Activated T-helper 9 cell treated with anti-CD3 and anti-CD28 coated beads, Interleukin-2, amount 50 U/mL, for 16 hours (primary cell): ENCODE measurements around the gene CBARP.

Experiments
- DNase-seq: peaks from one replicate; pipeline ENCODE4 v3.0.0-alpha.2; 2020; ENCODE audit warnings: low read depth

CBARP gene

DNA sequence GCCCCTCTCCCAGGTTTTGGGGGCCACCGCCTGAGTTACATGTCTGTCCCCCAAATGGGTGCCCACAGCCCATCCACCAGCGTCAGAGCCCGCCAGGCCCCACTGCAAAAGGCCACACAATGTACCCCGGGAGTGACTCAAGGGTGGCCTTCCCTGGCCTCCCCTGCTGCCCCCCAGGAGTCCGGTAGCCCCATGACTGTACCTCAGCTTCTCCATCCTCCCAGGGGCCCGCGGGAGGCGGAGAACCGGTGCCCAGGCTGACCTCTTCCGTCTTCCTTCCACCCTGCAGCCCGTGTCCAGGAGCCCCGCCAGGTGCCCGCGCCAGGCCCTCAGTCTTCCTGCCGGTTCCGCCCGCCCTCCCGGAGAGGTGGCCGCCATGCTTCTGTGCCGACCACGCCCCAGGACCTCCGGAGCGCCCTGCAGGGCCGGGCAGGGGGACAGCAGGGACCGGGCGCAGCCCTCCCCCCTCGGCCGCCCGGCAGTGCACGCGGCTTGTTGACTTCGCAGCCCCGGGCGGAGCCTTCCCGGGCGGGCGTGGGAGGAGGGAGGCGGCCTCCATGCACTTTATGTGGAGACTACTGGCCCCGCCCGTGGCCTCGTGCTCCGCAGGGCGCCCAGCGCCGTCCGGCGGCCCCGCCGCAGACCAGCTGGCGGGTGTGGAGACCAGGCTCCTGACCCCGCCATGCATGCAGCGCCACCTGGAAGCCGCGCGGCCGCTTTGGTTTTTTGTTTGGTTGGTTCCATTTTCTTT lies 10.3 kb downstream of the CBARP start:
- no peak for DNase-seq

DNA sequence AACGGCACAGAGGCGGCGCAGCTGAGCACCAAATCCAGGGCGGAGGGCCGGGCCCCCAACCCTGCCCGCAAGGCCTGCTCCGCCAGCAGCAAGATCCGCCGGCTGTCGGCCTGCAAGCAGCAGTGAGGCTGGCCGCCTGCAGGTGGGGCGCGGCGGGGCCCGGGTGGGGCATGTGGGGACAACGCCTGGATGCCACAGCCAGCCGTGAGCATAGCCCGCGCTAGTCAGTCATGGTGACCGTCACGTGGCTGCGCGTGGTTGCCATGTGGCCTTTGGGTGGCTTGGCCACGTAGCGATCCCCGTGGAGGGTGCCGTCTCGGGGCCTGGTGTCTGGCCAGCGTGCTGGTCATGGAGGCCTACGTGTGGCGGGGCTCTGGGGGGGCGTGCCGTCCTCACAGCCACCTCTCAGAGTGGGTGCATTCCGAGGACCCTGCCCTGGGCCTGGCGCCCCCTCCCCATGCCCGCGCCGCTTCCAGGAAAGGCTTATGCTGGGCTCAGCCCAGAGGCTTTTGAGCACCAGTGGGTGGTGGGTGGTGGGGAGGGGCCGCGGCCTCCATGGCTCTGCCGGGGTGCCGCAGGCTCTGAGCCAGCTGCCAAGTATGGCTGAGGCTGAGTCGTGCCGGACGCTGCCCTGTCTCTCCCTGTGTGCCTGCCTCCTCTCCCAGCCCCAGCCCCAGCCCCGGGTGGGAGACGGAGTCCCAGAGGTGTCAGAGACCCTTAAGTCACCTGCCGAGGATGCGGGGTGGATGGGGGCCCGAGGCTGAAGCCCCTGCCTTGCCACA lies 11.1 kb downstream of the CBARP start:
- DNase-seq, result no peak

DNA sequence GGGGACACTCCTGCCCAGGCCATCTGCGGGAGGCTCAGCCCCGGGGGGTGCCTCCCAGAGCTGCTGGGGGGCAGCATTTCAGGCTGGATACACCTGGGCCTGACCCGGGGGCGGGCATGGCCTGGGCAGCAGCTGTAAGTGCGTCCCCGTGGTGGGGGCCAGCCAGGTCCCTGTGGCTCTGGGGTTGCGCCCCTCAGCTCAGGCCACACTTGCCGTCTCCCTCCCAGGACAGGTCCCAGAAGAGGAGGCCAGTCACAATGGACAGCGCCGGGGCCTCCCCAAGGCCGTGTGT lies 11.6 kb downstream of the CBARP start:
- no peak for DNase-seq

DNA sequence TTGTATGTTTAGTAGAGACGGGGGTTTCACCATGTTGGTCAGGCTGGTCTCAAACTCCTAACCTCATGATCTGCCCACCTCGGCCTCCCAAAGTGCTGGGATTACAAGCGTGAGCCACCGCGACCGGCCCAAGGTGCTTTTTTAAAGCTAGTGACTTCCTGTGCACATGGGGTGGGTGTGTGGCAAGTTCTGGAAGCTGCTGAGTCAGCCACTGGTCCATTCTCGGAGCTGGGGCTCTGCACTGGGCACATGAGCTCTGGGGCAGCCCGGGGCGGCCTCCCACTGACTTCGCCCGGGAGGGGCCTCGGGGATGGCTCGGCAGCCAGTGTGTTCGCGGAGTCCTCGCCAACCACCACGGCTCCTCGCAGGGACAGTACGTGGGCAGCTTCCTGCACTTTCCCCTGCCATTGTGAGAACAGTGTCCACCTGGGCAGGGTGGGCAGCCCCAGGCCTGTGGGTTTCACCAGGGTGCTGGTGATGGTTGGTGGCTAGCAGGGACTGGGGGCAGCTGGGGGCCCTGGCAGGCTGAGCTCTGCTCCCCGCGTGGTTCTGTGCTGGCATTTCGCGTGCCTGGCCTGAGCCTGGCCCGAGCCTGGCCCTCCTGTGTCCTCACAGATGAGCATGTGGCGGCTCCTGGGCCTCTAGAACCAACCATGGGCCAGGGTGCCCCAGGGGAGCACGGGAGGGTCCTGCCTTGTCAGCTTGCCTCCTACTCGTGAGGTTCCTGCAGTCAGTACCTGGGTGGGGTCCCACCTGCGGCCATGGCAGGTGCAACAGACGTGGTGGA lies 12.2 kb downstream of the CBARP start:
- no peak for DNase-seq

DNA sequence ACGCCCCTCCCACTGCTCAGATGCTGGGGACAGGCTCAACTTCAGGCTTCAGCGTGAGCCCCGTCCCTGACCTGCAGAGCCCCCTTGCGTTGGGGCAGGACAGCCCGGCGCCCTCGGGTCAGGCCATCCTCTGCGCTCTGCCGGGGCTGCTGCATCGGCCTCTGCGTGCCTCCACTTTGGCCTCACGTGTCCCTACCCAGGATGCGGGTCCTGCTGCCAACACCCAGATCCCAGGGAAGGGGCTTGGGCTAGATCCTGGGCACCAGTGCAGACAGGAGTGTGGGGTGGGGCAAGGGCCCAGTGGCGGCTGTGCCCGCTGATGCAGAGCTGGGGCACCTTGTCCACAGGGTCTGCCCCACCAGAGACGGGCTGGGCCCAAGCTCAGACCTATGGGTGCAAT lies 13.0 kb downstream of the CBARP start:
- DNase-seq, result no peak

DNA sequence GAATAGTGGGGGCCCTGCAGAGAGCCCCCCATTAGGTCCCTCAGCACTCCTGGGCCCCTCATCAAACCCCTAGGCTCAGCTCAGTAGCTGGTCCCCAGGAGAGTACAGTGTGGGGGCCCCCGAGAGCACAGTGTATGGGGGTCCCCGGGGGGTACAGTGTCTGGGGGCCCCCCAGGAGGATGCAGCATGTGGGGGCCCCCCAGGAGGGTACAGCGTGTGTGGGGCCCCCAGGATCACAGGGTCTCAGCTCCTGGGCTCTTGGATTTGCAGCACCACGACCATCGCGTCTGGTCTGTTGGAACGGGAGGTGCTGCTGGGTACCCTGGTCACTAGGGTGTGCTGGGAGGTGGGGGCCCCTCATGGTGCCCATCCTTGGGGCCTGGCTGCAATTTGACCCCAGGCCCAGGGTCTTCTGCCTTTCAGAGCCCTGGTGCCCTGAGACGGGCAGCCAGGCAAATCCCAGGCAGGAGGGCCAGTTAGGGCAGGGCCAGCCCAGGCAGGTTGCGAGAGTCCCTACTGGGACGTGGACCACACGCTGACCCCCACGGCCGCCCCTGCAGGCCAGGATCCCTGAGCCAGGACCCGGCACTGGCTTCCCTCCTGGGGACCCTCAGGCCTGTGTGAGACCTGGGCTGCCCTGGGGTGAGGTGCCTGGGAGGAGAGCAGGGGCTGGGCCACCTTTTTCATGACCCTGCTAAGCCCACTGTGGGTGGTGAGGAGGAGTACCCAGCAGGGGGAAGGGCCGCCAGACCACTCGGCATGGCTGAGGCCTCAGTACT lies 13.6 kb downstream of the CBARP start:
- DNase-seq, result no peak

DNA sequence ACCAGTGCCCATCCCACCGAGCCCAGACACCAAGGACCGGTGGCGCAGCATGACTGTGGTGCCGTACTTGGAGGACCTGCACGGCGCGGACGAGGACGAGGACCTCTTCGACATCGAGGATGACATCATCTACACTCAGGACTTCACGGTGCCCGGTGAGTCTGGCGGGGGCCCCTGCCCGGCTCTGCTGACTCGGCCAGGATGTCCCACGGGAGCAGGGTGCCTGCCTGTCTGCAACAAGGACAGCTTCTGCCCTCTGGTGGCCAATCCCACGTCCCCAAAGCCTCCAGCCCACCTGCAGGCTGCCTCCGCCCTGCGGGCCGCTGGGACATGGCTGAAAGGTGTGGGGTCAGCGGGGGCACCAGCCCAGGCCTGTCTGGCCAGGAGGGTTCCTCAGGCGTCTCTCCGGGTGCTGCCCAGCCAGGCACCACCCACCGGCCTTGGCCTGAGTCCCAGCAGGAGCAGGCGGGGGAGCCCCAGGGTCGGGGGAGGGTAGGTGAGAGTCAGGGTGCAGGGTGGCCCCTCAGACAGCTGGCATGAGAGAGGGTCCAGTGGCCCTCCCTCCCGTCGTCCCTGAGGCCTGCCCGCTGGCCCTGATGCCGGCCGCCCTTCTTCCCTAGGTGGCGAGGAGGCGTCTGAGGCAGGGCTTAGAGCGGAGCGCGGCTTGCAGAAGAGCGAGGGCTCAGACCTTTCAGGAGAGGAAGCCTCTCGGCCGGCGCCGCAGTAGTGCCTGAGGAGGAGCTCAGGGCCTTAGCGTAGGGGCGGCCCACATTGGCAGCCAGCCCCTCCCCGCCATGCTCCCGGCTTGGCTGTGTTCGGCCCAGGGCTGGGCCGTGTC lies 14.6 kb downstream of the CBARP start:
- DNase-seq, result no peak

DNA sequence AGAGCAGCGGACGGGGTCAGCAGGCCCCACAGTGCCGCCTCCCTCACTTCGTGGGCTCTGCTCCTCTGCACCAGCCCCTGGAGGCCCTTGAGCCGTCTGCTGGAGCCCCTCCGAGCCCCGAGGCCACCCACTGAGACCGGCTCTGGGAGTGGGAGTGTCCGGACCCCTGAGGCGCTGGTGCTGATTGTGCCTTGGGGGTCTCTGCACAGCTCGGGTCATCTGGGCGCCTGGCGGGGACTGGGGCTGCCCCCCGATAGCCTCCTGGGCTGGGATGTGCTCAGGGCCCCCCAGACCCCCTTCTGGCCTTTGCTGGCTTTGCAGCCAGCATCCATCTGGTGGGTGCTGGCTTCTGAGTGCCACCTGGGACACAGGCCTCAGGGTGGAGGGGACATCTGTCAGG lies 15.4 kb downstream of the CBARP start:
- DNase-seq, result no peak

DNA sequence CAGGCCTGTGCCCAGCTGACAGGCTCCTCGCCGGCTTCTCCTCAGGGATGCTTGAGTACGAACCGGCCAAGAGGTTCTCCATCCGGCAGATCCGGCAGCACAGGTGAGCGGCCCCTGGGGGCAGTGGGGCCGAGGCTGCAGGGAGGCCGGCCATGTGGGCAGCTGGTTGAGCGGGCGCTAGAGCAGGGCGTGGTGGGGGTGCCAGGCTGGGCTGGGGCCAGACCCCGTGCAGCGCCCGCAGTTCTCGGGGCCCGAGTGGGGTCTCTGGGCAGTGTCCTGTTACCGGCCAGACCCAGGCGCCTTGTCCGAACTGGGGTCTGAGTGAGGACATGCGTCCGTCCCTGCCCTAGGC lies 15.9 kb downstream of the CBARP start:
- no peak for DNase-seq

DNA sequence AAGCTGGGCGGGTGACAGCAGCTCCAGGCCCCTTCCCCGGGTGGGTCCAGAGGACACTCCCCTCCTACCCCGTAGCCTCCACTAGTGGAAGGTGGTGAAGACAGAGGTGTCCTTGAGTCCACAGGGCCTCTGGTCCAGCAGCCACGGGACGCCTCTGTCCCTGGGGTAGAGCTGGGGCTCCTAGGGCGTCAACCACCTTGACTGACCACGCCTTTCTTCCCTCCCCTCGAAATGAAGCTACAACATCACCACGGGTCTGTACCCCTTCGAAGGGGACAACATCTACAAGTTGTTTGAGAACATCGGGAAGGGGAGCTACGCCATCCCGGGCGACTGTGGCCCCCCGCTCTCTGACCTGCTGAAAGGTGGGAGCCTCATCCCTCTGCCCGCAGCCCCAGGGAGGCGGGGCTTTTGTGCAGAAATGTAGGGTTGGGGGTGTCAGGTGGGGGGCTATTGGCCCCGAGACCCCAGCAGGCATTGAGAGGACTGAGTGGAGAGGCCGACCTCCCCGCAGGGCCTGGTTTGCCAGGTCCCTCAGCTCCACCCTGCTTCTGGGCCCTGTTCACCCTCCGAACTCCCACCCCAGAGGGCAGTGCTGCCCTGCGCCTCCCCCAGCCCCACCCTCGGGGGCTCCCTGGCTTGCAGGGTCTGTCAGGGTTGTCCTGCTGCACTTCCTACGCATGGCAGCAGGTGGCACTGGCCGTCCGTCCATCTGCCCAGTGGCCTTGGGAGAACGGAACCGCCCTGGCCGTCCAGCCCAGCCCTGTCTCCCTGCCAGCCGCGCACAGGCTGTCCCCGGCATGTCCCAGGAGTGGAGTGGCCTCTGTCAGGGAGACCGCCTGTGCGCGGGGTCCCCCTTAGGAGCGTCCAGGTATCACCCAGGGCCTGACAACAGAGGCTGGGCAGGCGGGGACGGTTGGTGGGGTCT lies 16.6 kb downstream of the CBARP start:
- no peak for DNase-seq

DNA sequence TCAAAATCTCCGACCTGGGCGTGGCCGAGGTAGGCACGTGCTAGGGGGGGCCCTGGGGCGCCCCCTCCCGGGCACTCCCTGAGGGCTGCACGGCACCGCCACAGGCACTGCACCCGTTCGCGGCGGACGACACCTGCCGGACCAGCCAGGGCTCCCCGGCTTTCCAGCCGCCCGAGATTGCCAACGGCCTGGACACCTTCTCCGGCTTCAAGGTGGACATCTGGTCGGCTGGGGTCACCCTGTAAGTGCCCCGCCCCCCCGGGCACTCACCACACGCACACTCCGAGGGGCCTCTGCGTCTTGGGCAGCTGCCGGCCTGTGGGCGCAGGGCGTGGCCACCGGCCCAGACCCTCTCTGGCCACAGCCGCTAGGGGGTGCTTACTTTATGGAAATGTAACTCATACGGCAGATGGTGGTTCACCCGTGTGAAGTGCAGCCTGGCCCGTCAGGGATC lies 17.3 kb downstream of the CBARP start:
- DNase-seq, result no peak

DNA sequence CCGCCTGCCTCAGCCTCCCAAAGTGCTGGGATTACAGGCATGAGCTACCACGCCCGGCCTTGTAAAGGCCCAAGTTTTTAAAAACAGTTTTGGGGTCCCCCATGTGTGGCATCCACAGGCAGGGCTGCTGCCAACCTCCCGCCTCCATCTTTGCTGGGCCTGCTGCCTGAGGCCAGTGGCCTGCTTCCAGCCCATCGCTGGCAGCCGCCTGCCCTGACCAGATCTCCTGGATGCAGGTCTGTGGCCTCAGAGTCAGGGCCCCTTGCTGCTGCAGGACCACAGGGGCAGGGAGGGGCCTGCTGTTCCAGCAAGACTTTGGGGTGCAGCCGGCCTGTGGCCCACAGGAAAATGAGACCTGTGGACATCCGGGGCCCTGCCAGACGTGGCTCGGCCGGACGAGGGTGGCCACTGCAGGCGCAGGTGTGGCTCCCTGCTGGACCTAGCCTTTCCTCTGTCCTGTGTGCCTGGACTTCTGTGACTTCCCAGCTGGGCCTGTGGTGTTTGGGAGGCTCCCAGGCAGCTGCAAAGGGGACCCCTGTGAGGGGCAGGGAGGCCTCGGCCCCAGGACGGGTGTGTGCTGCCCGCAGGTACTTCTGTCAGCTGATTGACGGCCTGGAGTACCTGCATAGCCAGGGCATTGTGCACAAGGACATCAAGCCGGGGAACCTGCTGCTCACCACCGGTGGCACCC lies 17.9 kb downstream of the CBARP start:
- no peak for DNase-seq

DNA sequence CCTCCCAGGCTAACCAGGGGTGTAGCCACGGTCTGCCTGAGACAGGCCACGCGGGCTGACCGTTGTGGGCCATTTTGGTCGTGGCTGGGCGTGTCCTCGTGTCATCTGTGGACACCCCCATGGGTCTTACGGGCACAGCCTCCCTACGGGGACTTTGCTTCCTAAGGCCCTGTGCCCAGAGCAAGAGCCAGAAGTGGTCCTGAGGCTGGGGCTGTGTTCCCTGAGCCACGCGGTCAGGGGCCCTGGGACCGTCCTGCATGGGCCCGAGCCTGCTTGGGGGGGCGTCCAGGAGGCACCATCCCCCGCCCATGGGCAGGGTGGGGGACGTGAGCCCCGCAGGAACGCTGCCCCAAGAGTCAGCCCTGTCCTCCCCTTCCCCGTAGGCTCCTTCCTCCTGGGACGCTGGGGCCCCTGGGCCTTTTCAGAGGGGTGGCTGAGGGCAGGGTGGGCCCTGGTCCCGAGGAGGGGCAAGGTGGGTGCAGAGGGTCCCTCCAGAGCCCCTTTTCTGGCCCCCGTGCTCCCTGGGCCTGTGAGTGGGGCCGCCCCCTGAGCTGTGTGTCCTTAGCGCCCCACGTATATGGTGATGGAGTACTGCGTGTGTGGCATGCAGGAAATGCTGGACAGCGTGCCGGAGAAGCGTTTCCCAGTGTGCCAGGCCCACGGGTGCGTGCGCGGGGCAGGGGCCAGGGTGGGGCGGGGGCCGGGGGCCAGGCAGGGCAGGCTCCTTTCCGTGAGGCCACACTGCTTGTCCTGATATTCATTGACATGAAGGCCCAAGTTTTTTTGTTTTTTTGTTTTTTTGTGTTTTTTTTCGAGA lies 18.8 kb downstream of the CBARP start:
- no peak for DNase-seq

DNA sequence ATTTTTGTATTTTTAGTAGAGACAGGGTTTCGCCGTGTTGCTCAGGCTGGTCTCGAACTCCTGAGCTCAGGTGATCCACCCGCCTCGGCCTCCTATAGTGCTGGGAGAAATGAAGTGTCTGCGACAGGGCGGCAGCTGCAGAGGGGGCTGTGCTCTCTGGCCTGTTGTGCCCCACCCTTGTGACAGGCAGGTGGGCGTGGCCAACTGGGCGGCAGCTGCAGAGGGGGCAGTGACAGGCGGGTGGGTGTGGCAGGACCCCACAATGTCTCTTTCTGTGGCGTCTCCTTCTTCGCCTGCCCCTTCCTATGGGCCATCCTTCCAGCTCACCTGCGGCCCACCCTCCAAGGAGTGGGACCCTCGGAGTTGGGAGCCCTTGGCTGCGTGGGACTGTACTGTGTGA lies 20.4 kb downstream of the CBARP start:
- no peak for DNase-seq

DNA sequence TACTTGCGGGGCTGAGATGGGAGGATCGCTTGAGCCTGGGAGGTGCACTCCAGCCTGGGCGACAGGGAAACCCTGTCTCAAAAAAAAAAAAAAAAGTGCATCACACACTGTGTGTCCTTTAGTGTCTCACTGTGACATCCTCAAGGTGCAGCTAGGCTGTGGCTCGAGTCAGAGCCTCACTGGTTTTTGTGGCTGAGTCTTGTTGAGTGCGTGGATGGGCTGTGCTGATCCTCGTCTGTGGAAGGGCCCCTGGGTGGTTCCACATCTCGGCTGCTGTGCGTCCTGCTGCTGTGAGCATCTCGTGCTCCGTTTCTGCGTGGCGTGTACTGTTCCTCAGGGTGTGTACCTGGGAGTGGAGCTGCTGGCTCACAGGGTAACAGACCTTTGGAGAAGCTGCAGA lies 21.0 kb downstream of the CBARP start:
- no peak for DNase-seq

DNA sequence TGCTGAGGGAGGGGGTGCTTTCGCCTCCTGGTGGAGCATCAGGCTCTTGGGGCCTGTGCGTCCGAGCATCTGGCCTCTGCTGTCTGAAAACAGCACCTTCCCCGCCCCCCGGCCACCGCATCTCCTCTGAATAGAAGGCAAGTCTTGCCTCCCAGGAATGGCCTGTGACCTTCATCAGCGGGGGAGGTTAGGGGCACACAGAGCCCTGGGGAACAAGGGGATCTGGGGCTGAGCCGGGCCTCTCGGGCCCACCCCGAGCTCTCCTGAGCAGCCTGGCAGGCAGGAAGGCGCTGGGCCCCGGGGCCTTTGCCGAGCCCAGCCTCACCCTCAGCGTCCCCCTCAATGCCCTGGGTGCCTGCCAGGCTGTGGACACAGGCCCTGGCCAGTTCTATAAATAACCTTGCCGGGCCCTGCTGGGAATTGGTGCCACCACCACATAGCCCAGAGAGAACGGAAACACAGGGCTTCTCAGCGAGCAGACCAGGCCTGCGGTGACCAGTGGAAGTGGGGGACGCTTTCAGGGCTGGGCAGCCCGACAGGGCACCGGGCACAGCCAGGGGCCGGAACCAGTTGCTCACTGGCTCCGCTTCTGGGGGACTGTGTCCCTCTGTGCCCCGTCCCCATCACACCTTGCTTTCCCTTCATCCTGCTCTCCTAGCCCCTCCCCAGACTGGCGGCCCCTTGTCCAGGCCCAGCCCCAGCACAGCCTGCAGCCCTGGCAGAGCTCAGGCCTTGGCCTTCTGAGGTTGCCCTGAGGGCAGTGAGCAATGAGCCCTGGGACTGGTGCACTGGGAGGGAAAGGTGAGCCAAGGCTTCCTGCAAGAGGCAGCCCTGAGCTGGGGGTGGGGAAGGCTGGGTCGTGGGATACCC lies 22.7 kb downstream of the CBARP start:
- no peak for DNase-seq

DNA sequence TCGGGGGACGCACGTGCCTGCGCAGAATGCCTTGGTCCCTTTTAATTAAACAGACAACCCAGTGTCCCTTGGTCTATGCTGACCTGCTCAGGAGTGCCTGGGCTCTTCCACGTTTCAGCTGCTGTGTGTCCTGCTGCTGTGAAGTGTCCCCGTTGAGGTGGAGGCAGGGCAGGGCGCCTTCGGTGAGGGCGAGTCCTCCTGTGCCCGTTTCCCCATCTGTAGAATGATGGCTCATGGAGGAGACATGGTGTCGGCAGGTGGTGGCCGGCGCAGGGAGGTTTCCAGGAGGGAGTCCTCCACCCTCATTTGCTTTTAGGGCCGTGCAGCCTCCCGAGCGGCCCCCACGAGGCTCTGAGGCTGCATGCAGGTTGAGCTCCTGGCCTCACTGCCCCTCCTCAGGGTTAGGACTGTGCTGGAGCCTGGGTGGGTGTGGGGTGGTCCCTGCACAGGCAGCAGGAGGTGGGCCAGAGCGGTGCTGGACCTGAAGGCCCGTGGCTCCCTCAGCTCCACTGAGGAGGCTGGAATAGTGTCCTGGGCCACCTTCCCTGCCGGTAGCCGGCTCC lies 23.4 kb downstream of the CBARP start:
- DNase-seq, result no peak
